HEK293T (cell line): Measurements from ENCODE around the gene BRAF.
"Not testable (repeated sequence)": the region's sequence is repeated elsewhere in the genome, so short reads cannot be mapped to it uniquely, and the experiment has no call there.

ENCODE experiments used
- CTCF ChIA-PET: fragments of 350-600 bp; formaldehyde crosslinking; extraction: SDS; loops from one replicate; lab custom pipeline; 2021; ENCODE audit warnings: antibody characterized with exemption, inconsistent platforms; lab: Yijun Ruan, JAX
- POLR2A ChIA-PET: fragments of 350-600 bp; formaldehyde crosslinking; extraction: SDS; loops from one replicate; lab custom pipeline; 2020; ENCODE audit warnings: antibody characterized with exemption, inconsistent platforms; lab: Yijun Ruan, JAX
- DNase-seq: peaks from one replicate; pipeline ENCODE4 v3.0.0; 2012; ENCODE audit warnings: mixed read lengths; ENCODE audit errors: extremely low spot score
- ARNT ChIP-seq: fragments of 450-650 bp; IDR thresholded peaks from 2 replicates; pipeline ENCODE4 v1.6.1; 2017; ENCODE audit warnings: mild to moderate bottlenecking
- BHLHE40 ChIP-seq: fragments of 450-650 bp; IDR thresholded peaks from 2 replicates; pipeline ENCODE4 v1.6.1; 2016; ENCODE audit warnings: mild to moderate bottlenecking, moderate library complexity, borderline replicate concordance
- CTBP1 ChIP-seq: fragments of 450-650 bp; IDR thresholded peaks from 2 replicates; pipeline ENCODE4 v1.6.1; 2016; ENCODE audit warnings: borderline replicate concordance
- ELF4 ChIP-seq: fragments of 450-650 bp; IDR thresholded peaks from 2 replicates; pipeline ENCODE4 v1.6.1; 2017; ENCODE audit warnings: antibody characterized with exemption
- FOXA1 ChIP-seq: fragments of 450-650 bp; IDR thresholded peaks from 2 replicates; pipeline ENCODE4 v1.6.1; 2016; ENCODE audit warnings: mild to moderate bottlenecking
- FOXK2 ChIP-seq: fragments of 450-650 bp; IDR thresholded peaks from 2 replicates; pipeline ENCODE4 v1.6.1; 2016; ENCODE audit warnings: mild to moderate bottlenecking
- FOXM1 ChIP-seq: fragments of 450-650 bp; IDR thresholded peaks from 2 replicates; pipeline ENCODE4 v1.6.1; 2017; ENCODE audit warnings: mild to moderate bottlenecking, borderline replicate concordance
- HDGF ChIP-seq: fragments of 450-650 bp; IDR thresholded peaks from 2 replicates; pipeline ENCODE4 v1.6.1; 2017; ENCODE audit warnings: antibody characterized with exemption, borderline replicate concordance
- L3MBTL2 ChIP-seq: fragments of 450-650 bp; conservative IDR thresholded peaks from 2 replicates; pipeline ENCODE4 v1.6.1; 2016; ENCODE audit warnings: mild to moderate bottlenecking
- LEF1 ChIP-seq: fragments of 450-650 bp; IDR thresholded peaks from 2 replicates; pipeline ENCODE4 v1.6.1; 2017; ENCODE audit warnings: mild to moderate bottlenecking, borderline replicate concordance
- NFRKB ChIP-seq: fragments of 450-650 bp; IDR thresholded peaks from 2 replicates; pipeline ENCODE4 v1.6.1; 2016; ENCODE audit warnings: mild to moderate bottlenecking, moderate library complexity
- SP1 ChIP-seq: fragments of 450-650 bp; IDR thresholded peaks from 2 replicates; pipeline ENCODE4 v1.6.1; 2017
- SUZ12 ChIP-seq: fragments of 450-650 bp; IDR thresholded peaks from 2 replicates; pipeline ENCODE4 v1.6.1; 2016; ENCODE audit warnings: mild to moderate bottlenecking
- TARDBP ChIP-seq: fragments of 450-650 bp; IDR thresholded peaks from 2 replicates; pipeline ENCODE4 v1.6.1; 2016
- ZNF384 ChIP-seq: fragments of 450-650 bp; IDR thresholded peaks from 2 replicates; pipeline ENCODE4 v1.6.1; 2016
- TF ChIP-seq, protein P1 (sequence below): fragments of 450-650 bp; IDR thresholded peaks from 2 replicates; pipeline ENCODE4 v1.6.1; 2016

The BRAF gene

DNA sequence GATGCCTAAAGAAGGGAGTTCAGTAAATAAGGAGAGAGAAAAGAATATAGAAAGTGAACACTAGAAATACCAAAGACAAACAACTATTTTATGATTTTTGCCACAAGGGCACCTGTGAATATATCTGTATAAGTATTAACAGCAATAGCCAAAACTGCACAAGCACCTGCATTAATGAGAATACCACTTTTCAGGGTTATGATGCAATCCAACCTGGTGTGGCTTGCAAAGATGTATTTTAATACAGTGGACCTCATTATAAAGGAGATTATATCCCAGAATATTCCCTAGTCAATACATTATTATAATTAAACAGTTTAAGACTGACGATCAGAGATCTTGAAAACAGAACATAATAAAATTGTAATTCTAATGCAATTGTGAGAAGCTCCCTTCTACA, 4.0 kb downstream of the BRAF start:
- CTCF ChIA-PET = interaction anchor here (0.9 kb wide), 1 partner anchor 817 kb away, joined by 3 read pairs; no protein-coding TSS in a partner anchor
- TF ChIP-seq L3MBTL2 (no peak), TARDBP (no peak)
- DNase-seq = no peak
- POLR2A ChIA-PET = no interaction called here

DNA sequence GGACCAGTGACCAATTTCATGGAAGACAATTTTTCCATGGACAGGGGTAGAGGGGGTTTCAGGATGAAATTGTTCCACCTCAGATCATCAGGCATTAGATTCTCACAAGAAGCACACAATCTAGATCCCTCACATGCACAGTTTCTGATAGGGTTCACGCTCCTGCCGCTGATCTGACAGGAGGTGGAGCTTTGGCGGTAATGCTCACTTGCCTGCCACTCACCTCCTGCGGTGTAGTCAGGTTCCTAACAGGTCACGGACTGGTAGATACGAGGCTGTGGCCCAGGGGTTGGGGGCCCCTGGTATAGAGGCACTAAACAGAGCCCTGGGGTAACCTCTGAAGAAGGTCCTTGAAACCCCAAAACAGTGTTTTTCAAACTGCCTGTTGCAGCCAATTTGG, 6.5 kb downstream of the BRAF start:
- POLR2A ChIA-PET = no interaction called here
- CTCF ChIA-PET = no interaction called here
- no peak for DNase-seq
- no peak for TF ChIP-seq FOXK2
- TF ChIP-seq, protein P1, sequence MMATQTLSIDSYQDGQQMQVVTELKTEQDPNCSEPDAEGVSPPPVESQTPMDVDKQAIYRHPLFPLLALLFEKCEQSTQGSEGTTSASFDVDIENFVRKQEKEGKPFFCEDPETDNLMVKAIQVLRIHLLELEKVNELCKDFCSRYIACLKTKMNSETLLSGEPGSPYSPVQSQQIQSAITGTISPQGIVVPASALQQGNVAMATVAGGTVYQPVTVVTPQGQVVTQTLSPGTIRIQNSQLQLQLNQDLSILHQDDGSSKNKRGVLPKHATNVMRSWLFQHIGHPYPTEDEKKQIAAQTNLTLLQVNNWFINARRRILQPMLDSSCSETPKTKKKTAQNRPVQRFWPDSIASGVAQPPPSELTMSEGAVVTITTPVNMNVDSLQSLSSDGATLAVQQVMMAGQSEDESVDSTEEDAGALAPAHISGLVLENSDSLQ = no peak
- TF ChIP-seq NFRKB = no peak
- no peak for TF ChIP-seq L3MBTL2
- no peak for TF ChIP-seq ELF4
- no peak for TF ChIP-seq LEF1
- TF ChIP-seq CTBP1 = no peak
- no peak for TF ChIP-seq BHLHE40
- TF ChIP-seq TARDBP = no peak
- TF ChIP-seq FOXM1 = no peak
- TF ChIP-seq SP1 = no peak
- no peak for TF ChIP-seq ARNT
- TF ChIP-seq HDGF = no peak
- no peak for TF ChIP-seq ZNF384

DNA sequence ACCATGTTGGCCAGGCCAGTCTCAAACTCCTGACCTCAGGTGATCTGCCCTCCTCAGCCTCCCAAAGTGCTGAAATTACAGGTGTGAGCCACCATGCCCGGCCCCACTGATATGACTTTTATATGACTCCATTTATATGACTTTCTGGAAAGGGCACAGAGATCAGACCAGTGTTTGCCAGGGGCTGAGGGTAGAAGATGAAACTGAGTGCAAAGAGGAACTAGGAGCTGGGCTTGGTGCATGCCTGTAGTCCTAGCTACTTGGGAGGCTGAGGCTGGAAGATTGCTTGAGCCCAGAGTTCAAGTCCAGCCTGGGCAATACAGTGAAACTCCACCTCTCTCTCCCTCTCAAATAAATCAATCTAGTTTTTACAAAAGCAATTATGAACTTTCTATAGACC, 7.5 kb downstream of the BRAF start:
- DNase-seq = no peak
- POLR2A ChIA-PET = no interaction called here
- CTCF ChIA-PET = no interaction called here
- TF ChIP-seq NFRKB (no peak), ARNT (no peak), LEF1 (no peak), FOXA1 (no peak), BHLHE40 (no peak), SP1 (no peak), ELF4 (no peak), FOXM1 (no peak), HDGF (no peak), CTBP1 (no peak), L3MBTL2 (no peak), TARDBP (no peak), ZNF384 (no peak), SUZ12 (no peak), FOXK2 (no peak)
- TF ChIP-seq, protein P1 = no peak

DNA sequence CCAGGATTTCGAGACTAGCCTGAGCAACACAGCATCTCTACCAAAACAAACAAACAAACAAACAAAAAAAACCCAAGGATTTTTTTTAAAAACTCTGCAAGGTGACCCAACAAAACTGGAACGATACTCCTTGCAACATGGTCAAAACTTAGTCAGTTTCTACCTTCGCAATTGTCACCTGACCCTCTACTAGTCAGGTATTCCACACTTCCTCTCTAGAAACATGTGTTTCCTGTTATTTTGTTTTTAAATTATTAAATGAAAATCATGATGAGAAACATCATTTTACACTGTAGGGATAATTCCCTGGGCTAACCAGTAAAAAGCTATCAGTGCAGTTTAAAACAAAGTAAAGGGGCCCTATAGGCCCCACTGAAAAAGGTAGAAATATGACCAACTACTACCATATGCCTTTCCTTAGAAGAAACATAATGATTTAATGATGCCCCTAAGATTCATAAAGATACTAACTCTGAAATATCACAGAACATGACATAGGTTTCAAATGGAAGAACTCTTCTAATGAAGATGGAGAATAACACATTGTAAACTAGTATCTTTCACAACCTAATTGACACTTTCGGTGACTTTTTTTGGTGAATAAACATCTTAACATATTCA, 8.7 kb downstream of the BRAF start:
- ChIA-PET CTCF (no interaction called here), POLR2A (no interaction called here)
- TF ChIP-seq, protein P1 = no peak
- TF ChIP-seq TARDBP (no peak), FOXA1 (no peak), NFRKB (no peak)
- no peak for DNase-seq

DNA sequence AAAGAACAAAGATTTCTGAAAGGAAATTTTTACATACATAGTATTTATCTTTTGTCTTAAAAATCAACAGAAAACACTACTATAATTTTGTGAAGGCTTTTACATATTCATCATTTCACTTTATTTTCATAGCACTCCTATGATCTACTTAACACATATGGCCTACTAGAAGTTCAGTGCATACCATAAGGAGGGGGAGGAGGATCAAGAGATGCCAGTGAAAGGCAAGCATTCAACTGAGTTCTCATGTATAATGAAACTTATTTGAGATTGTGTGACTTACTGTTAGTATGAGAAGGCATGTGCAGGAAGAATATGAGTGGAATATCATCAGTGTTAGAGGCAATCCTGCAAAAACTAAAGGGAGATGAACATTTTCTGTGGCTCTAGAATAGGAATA, 10.6 kb downstream of the BRAF start:
- DNase-seq = no peak
- TF ChIP-seq SP1 (no peak), FOXK2 (no peak), BHLHE40 (no peak), LEF1 (no peak), SUZ12 (no peak), ARNT (no peak), TARDBP (no peak), FOXM1 (no peak), HDGF (no peak)
- CTCF ChIA-PET = interaction anchor here (1.1 kb wide), 1 partner anchor 9 kb away, joined by 3 read pairs; no protein-coding TSS in a partner anchor
- POLR2A ChIA-PET = no interaction called here

DNA sequence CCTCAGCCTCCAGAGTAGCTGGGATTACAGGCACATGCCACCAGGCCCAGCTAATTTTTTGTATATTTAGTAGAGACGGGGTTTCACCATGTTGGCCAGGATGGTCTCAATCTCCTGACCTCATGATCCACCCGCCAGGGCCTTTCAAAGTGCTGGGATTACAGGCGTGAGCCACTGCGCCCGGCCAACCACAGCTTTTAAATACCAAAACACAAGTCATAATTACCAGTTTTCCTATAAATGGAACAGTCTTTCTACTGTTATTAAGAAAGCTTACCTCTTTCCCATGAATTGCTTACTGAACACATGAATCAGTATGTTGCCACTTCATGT, 11.2 kb downstream of the BRAF start:
- DNase-seq, POLR2A ChIA-PET: not testable (repeated sequence)
- CTCF ChIA-PET = interaction anchor here (1.1 kb wide), 1 partner anchor 10 kb away, joined by 3 read pairs; no protein-coding TSS in a partner anchor

DNA sequence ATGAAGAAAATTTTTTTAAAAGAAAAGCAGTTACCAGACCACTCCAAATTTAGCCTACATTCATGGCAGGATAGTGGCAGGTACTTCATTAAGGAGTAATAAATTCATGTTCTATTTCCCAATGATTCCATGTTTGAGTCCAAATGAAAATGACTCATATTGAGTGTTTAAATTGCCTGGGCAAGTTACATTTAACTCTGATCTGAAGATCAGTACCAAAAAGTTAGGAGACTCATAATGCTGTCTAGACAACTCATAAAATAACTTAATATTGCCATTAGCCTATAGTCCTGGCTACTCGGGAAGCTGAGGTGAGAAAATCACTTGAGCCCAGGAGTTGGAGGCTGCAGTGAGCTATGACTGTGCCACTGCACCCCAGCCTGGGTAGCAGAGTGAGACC, 13.0 kb downstream of the BRAF start:
- POLR2A ChIA-PET = interaction anchor here (1.2 kb wide), 1 partner anchor 13 kb away, joined by 8 read pairs; the partner anchor contains the start of gene BRAF
- CTCF ChIA-PET = interaction anchor here (2.4 kb wide), 1 partner anchor 100 kb away, joined by 6 read pairs; no protein-coding TSS in a partner anchor
- DNase-seq = no peak
- TF ChIP-seq FOXK2 (no peak), L3MBTL2 (no peak), CTBP1 (no peak), SP1 (no peak), SUZ12 (no peak), LEF1 (no peak), FOXA1 (no peak), HDGF (no peak), TARDBP (no peak), FOXM1 (no peak), NFRKB (no peak), BHLHE40 (no peak), ARNT (no peak)
